HEK293T (cell line): ENCODE data around the gene RHOG.

Experiments used
- CTCF ChIA-PET: fragments of 350-600 bp; formaldehyde crosslinking; extraction: SDS; loops from one replicate; lab custom pipeline; 2021; ENCODE audit warnings: antibody characterized with exemption, inconsistent platforms; lab: Yijun Ruan, JAX
- POLR2A ChIA-PET: fragments of 350-600 bp; formaldehyde crosslinking; extraction: SDS; loops from one replicate; lab custom pipeline; 2020; ENCODE audit warnings: antibody characterized with exemption, inconsistent platforms; lab: Yijun Ruan, JAX
- DNase-seq: peaks from one replicate; pipeline ENCODE4 v3.0.0; 2012; ENCODE audit warnings: mixed read lengths; ENCODE audit errors: extremely low spot score
- ARNT ChIP-seq: fragments of 450-650 bp; IDR thresholded peaks from 2 replicates; pipeline ENCODE4 v1.6.1; 2017; ENCODE audit warnings: mild to moderate bottlenecking
- BHLHE40 ChIP-seq: fragments of 450-650 bp; IDR thresholded peaks from 2 replicates; pipeline ENCODE4 v1.6.1; 2016; ENCODE audit warnings: mild to moderate bottlenecking, moderate library complexity, borderline replicate concordance
- CTBP1 ChIP-seq: fragments of 450-650 bp; IDR thresholded peaks from 2 replicates; pipeline ENCODE4 v1.6.1; 2016; ENCODE audit warnings: borderline replicate concordance
- ELF4 ChIP-seq: fragments of 450-650 bp; IDR thresholded peaks from 2 replicates; pipeline ENCODE4 v1.6.1; 2017; ENCODE audit warnings: antibody characterized with exemption
- FOXA1 ChIP-seq: fragments of 450-650 bp; IDR thresholded peaks from 2 replicates; pipeline ENCODE4 v1.6.1; 2016; ENCODE audit warnings: mild to moderate bottlenecking
- FOXK2 ChIP-seq: fragments of 450-650 bp; IDR thresholded peaks from 2 replicates; pipeline ENCODE4 v1.6.1; 2016; ENCODE audit warnings: mild to moderate bottlenecking
- FOXM1 ChIP-seq: fragments of 450-650 bp; IDR thresholded peaks from 2 replicates; pipeline ENCODE4 v1.6.1; 2017; ENCODE audit warnings: mild to moderate bottlenecking, borderline replicate concordance
- HDGF ChIP-seq: fragments of 450-650 bp; IDR thresholded peaks from 2 replicates; pipeline ENCODE4 v1.6.1; 2017; ENCODE audit warnings: antibody characterized with exemption, borderline replicate concordance
- L3MBTL2 ChIP-seq: fragments of 450-650 bp; conservative IDR thresholded peaks from 2 replicates; pipeline ENCODE4 v1.6.1; 2016; ENCODE audit warnings: mild to moderate bottlenecking
- LEF1 ChIP-seq: fragments of 450-650 bp; IDR thresholded peaks from 2 replicates; pipeline ENCODE4 v1.6.1; 2017; ENCODE audit warnings: mild to moderate bottlenecking, borderline replicate concordance
- NFRKB ChIP-seq: fragments of 450-650 bp; IDR thresholded peaks from 2 replicates; pipeline ENCODE4 v1.6.1; 2016; ENCODE audit warnings: mild to moderate bottlenecking, moderate library complexity
- PKNOX1 ChIP-seq: fragments of 450-650 bp; IDR thresholded peaks from 2 replicates; pipeline ENCODE4 v1.6.1; 2016
- SP1 ChIP-seq: fragments of 450-650 bp; IDR thresholded peaks from 2 replicates; pipeline ENCODE4 v1.6.1; 2017
- SUZ12 ChIP-seq: fragments of 450-650 bp; IDR thresholded peaks from 2 replicates; pipeline ENCODE4 v1.6.1; 2016; ENCODE audit warnings: mild to moderate bottlenecking
- TARDBP ChIP-seq: fragments of 450-650 bp; IDR thresholded peaks from 2 replicates; pipeline ENCODE4 v1.6.1; 2016
- ZNF384 ChIP-seq: fragments of 450-650 bp; IDR thresholded peaks from 2 replicates; pipeline ENCODE4 v1.6.1; 2016

The RHOG gene

GRCh38 chr11:3853899-3854659 is 13.3 kb upstream of the RHOG start:
- TF ChIP-seq FOXK2 (no peak), LEF1 (no peak), SUZ12 (no peak), CTBP1 (no peak), NFRKB (no peak), ELF4 (no peak), SP1 (no peak), HDGF (no peak), L3MBTL2 (no peak), BHLHE40 (no peak)
- no peak for DNase-seq
- POLR2A ChIA-PET, result interaction anchor here (0.8 to 3.6 kb wide), 13 partner anchors 8 to 218 kb away, joined by 4 to 25 read pairs (median 5); partner anchors contain the start of gene RHOG
- CTCF ChIA-PET, result interaction anchor here (0.7 to 3.6 kb wide), 21 partner anchors 9 to 251 kb away, joined by 3 to 49 read pairs (median 5); partner anchors contain the start of genes PGAP2 and RHOG

- TF ChIP-seq TARDBP (no peak), HDGF (no peak), L3MBTL2 (no peak), ARNT (no peak), SUZ12 (no peak), ELF4 (no peak), CTBP1 (no peak), NFRKB (no peak), FOXA1 (no peak), SP1 (no peak), FOXM1 (no peak), FOXK2 (no peak)
- ChIA-PET CTCF (interaction anchor here (0.7 to 3.6 kb wide), 3 partner anchors 12 to 220 kb away, joined by 4 to 49 read pairs (median 5); no protein-coding TSS in a partner anchor), POLR2A (interaction anchor here (3.6 kb wide), 1 partner anchor 12 kb away, joined by 25 read pairs; the partner anchor contains the start of gene RHOG)
- DNase-seq, result no peak
These were observed 12.7 kb upstream of the RHOG start for GRCh38 chr11:3853545-3853842.

- TF ChIP-seq FOXK2 (no peak), ARNT (no peak), FOXM1 (no peak), PKNOX1 (no peak), LEF1 (no peak), CTBP1 (no peak), NFRKB (no peak), HDGF (no peak), ZNF384 (no peak), L3MBTL2 (no peak), TARDBP (no peak), SUZ12 (no peak), FOXA1 (no peak), ELF4 (no peak), SP1 (no peak), BHLHE40 (no peak)
- POLR2A ChIA-PET, result interaction anchor here (1.1 to 1.3 kb wide), 2 partner anchors 9 to 224 kb away, joined by 3 read pairs; partner anchors contain the start of gene RHOG
- peak; percentile 59 for DNase-seq
These were observed 8.6 kb upstream of the RHOG start for GRCh38 chr11:3849297-3849874.

GRCh38 chr11:3845670-3846069 is 4.9 kb upstream of the RHOG start:
- ChIA-PET CTCF (interaction anchor here (0.9 to 4.6 kb wide), 2 partner anchors 9 to 227 kb away, joined by 3 to 28 read pairs; partner anchors contain the start of gene STIM1), POLR2A (interaction anchor here (1.4 kb wide), 1 partner anchor 9 kb away, joined by 4 read pairs; the partner anchor contains the start of gene STIM1)
- no peak for TF ChIP-seq SP1
- no peak for TF ChIP-seq FOXM1
- no peak for TF ChIP-seq NFRKB
- TF ChIP-seq FOXK2, result no peak
- no peak for TF ChIP-seq SUZ12
- no peak for TF ChIP-seq BHLHE40
- no peak for TF ChIP-seq HDGF
- DNase-seq, result no peak

More at GRCh38 chr11:3849297-3849874, 8.6 kb upstream of the RHOG start:
- CTCF ChIA-PET, result interaction anchor here (0.6 to 3.9 kb wide), 18 partner anchors 8 to 1788 kb away, joined by 3 to 71 read pairs (median 4); no protein-coding TSS in a partner anchor

GRCh38 chr11:3845246-3845645 is 4.5 kb upstream of the RHOG start:
- ChIA-PET POLR2A (interaction anchor here (1.4 kb wide), 2 partner anchors 9 to 10 kb away, joined by 4 to 5 read pairs; partner anchors contain the start of gene STIM1), CTCF (interaction anchor here (4.6 to 4.7 kb wide), 2 partner anchors 10 to 228 kb away, joined by 28 to 31 read pairs; partner anchors contain the start of gene STIM1)
- DNase-seq, result no peak
- TF ChIP-seq TARDBP, result no peak
- no peak for TF ChIP-seq CTBP1
- no peak for TF ChIP-seq ZNF384
- TF ChIP-seq FOXK2, result no peak
- no peak for TF ChIP-seq NFRKB
- TF ChIP-seq SP1, result no peak
- TF ChIP-seq HDGF, result no peak
- TF ChIP-seq PKNOX1, result no peak

GRCh38 chr11:3843326-3843725 is 2.6 kb upstream of the RHOG start:
- POLR2A ChIA-PET, result interaction anchor here (1.2 kb wide), 1 partner anchor 11 kb away, joined by 5 read pairs; the partner anchor contains the start of gene STIM1
- no peak for DNase-seq
- TF ChIP-seq BHLHE40 (no peak), ELF4 (no peak), HDGF (no peak)
- CTCF ChIA-PET, result interaction anchor here (1.1 to 4.7 kb wide), 3 partner anchors 12 to 230 kb away, joined by 4 to 31 read pairs (median 28); partner anchors contain the start of gene STIM1
